A673 (cell line): ENCODE data around the gene TMOD4.
"Not testable (repeated sequence)": the region's sequence is repeated elsewhere in the genome, so short reads cannot be mapped to it uniquely, and the experiment has no call there.

Source experiments
- EZH2 ChIP-seq: fragments of 200-600 bp; sonication (generic); IDR thresholded peaks from 2 replicates; pipeline ENCODE4 v1.6.1; 2017; ENCODE audit warnings: borderline replicate concordance, low read depth, mild to moderate bottlenecking, mixed read lengths, antibody characterized with exemption, low read length; ENCODE audit not compliant: poor library complexity, severe bottlenecking
- TF ChIP-seq, protein P1 (sequence below): fragments of 300-800, 200-600 bp; sonication (generic); conservative IDR thresholded peaks from 2 replicates; pipeline ENCODE4 v1.5.1; 2017; ENCODE audit warnings: low read depth, mild to moderate bottlenecking, antibody characterized with exemption, low read length, moderate library complexity, mixed read lengths

DNA sequence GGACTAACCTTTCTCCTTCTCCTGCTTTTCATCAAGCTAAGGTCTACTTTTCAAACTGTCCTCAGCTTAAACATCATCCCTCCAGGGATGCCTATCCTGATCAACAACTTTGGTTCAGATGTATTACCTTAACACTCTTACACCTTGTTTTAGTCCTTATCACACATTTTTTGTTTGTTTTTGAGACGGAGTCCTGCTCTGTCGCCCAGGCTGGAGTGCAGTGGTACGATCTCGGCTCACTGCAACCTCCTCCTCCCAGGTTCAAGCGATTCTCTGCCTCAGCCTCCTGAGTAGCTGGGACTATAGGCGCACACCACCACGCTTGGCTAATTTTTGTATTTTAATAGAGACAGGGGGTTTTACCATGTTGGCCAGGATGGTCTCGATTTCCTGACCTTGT lies 12.9 kb upstream of the TMOD4 start:
- TF ChIP-seq, protein P1, sequence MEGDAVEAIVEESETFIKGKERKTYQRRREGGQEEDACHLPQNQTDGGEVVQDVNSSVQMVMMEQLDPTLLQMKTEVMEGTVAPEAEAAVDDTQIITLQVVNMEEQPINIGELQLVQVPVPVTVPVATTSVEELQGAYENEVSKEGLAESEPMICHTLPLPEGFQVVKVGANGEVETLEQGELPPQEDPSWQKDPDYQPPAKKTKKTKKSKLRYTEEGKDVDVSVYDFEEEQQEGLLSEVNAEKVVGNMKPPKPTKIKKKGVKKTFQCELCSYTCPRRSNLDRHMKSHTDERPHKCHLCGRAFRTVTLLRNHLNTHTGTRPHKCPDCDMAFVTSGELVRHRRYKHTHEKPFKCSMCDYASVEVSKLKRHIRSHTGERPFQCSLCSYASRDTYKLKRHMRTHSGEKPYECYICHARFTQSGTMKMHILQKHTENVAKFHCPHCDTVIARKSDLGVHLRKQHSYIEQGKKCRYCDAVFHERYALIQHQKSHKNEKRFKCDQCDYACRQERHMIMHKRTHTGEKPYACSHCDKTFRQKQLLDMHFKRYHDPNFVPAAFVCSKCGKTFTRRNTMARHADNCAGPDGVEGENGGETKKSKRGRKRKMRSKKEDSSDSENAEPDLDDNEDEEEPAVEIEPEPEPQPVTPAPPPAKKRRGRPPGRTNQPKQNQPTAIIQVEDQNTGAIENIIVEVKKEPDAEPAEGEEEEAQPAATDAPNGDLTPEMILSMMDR: not testable (repeated sequence)
- TF ChIP-seq EZH2: not testable (repeated sequence)
